VCaP (cell line): ENCODE measurements around the gene KRTAP1-5.
"Not testable (repeated sequence)": the region's sequence is repeated elsewhere in the genome, so short reads cannot be mapped to it uniquely, and the experiment has no call there.

Experiments
- H3K27ac ChIP-seq: fragments of 450-650 bp; 2 replicates; pipeline ENCODE4 v1.5.1; 2017
- CTCF ChIP-seq: fragments of 450-650 bp; conservative IDR thresholded peaks from 2 replicates; pipeline ENCODE4 v1.5.1; 2017; ENCODE audit warnings: mild to moderate bottlenecking, moderate library complexity

KRTAP1-5 gene

GRCh38 chr17:41065829-41066624 is 39.0 kb upstream of the KRTAP1-5 start, which contains the start of gene KRTAP2-4:
Gene KRTAP2-4 (minus strand): TSS chr17:41065879. CDS start chr17:41065845, 34 bp downstream.
- H3K27ac ChIP-seq = no peak within 1 kb of the TSS
- TF ChIP-seq CTCF = no peak

GRCh38 chr17:41065016-41065689 is 38.1 kb upstream of the KRTAP1-5 start:
- not testable (repeated sequence) for H3K27ac ChIP-seq

- no peak for TF ChIP-seq CTCF
These were observed 37.3 kb upstream of the KRTAP1-5 start for GRCh38 chr17:41064301-41064700.

GRCh38 chr17:41063449-41063848 is 36.4 kb upstream of the KRTAP1-5 start:
- no peak overlapping the region for H3K27ac ChIP-seq

More at GRCh38 chr17:41064301-41064700, 37.3 kb upstream of the KRTAP1-5 start:
- H3K27ac ChIP-seq = no peak overlapping the region

GRCh38 chr17:41061964-41062363 is 35.0 kb upstream of the KRTAP1-5 start:
- no peak for TF ChIP-seq CTCF
- no peak overlapping the region for H3K27ac ChIP-seq

More at GRCh38 chr17:41063449-41063848, 36.4 kb upstream of the KRTAP1-5 start:
- TF ChIP-seq CTCF = no peak

GRCh38 chr17:41060052-41060604 is 33.1 kb upstream of the KRTAP1-5 start, which contains the start of gene KRTAP2-3:
Gene KRTAP2-3 (minus strand): TSS chr17:41060114. CDS start chr17:41060050, 64 bp downstream.
- TF ChIP-seq CTCF = no peak

GRCh38 chr17:41059276-41060051 is 32.5 kb upstream of the KRTAP1-5 start:
- H3K27ac ChIP-seq = not testable (repeated sequence)

More at GRCh38 chr17:41060052-41060604, 33.1 kb upstream of the KRTAP1-5 start, which contains the start of gene KRTAP2-3:
- no peak within 1 kb of the TSS for H3K27ac ChIP-seq

- H3K27ac ChIP-seq = no peak overlapping the region
These were observed 31.7 kb upstream of the KRTAP1-5 start for GRCh38 chr17:41058741-41059140.

More at GRCh38 chr17:41058741-41059140, 31.7 kb upstream of the KRTAP1-5 start:
- no peak for TF ChIP-seq CTCF
